Panc1 (cell line): Measurements from ENCODE around the gene LGALS3. TPM values are rescaled to one million over a fixed set of nuclear protein-coding genes. Genes with fewer than 3 reads are reported as not detected.
A peak's percentile ranks its signal among the peaks of the same experiment; 100 is the strongest.

Experiments
- ATAC-seq: fragments of 200-7000 bp; cut with Tn5 transposase; 2 replicates; pipeline ENCODE4 v1.9.1; 2020; ENCODE audit warnings: mild to moderate bottlenecking, moderate library complexity
- BruUV-seq: library from RNA; stranded (reverse); fragments of 400-500 nt; replicated peaks from 2 replicates; lab custom pipeline; 2021; lab: Mats Ljungman, UMichigan
- CTCF ChIA-PET: fragments of 300-600 bp; sonication (Branson Sonifier 250); formaldehyde crosslinking; loops from one replicate; lab custom pipeline; 2022; ENCODE audit warnings: antibody characterized with exemption; lab: Charles Lee
- POLR2A ChIA-PET: fragments of 300-600 bp; sonication (Branson Sonifier 250); formaldehyde crosslinking; loops from one replicate; lab custom pipeline; 2022; ENCODE audit warnings: antibody characterized with exemption; lab: Charles Lee
- DNase-seq: peaks from one replicate; pipeline ENCODE4 v3.0.0-alpha.2; 2010; ENCODE audit warnings: low read depth, low spot score
- H3K27ac ChIP-seq: 2 replicates; pipeline ENCODE4 v1.5.1; 2011; ENCODE audit warnings: mild to moderate bottlenecking, low read length, inconsistent platforms
- H3K27me3 ChIP-seq: fragments of 200-500 bp; sonication (Bioruptor generic); 2 replicates; pipeline ENCODE4 v1.6.0; 2014; ENCODE audit warnings: low read length, inconsistent platforms; ENCODE audit not compliant: control insufficient read depth, insufficient read depth
- H3K36me3 ChIP-seq: fragments of 200-500 bp; sonication (Bioruptor generic); 2 replicates; pipeline ENCODE4 v1.5.1; 2014; ENCODE audit warnings: inconsistent platforms, mild to moderate bottlenecking, low read length, moderate library complexity; ENCODE audit not compliant: control insufficient read depth, insufficient read depth
- H3K4me1 ChIP-seq: 2 replicates; pipeline ENCODE4 v1.5.1; 2011; ENCODE audit warnings: inconsistent platforms, mild to moderate bottlenecking, low read length, moderate library complexity; ENCODE audit not compliant: control insufficient read depth, insufficient read depth
- H3K4me3 ChIP-seq, 2 experiments: 2 replicates each; pipeline ENCODE4 v1.5.1; 2011 to 2012; ENCODE audit warnings: low read depth in 2 of 2, low read length in 2 of 2, mild to moderate bottlenecking in 2 of 2, inconsistent platforms in 1 of 2, moderate library complexity in 1 of 2
- H3K9me3 ChIP-seq: fragments of 200-500 bp; sonication (Bioruptor generic); 2 replicates; pipeline ENCODE4 v1.5.1; 2014; ENCODE audit warnings: low read depth, mild to moderate bottlenecking, inconsistent platforms, low read length, moderate library complexity; ENCODE audit not compliant: control insufficient read depth, insufficient read depth
- POLR2AphosphoS5 ChIP-seq: IDR thresholded peaks from 2 replicates; pipeline ENCODE4 v1.6.1; 2012; ENCODE audit warnings: mild to moderate bottlenecking, low read depth, low read length, moderate library complexity
- SIN3A ChIP-seq: IDR thresholded peaks from 2 replicates; pipeline ENCODE4 v1.6.1; 2012; ENCODE audit warnings: low read depth, mild to moderate bottlenecking, low read length, moderate library complexity, borderline replicate concordance; ENCODE audit not compliant: insufficient read depth
- TCF7L2 ChIP-seq: IDR thresholded peaks from 2 replicates; pipeline ENCODE4 v1.6.1; 2011; ENCODE audit warnings: mild to moderate bottlenecking, low read depth, low read length, inconsistent platforms
- in situ Hi-C: cut with HindIII; loops from 2 replicates; pipeline ENCODE4 v1.10.0; 2016; ENCODE audit warnings: low sequenced_read_pairs, low pct_unique_long_range_greater_than_20kb
- intact Hi-C: fragments of 100-400 bp; cut with micrococcal nuclease; formaldehyde crosslinking; loops from one replicate; pipeline ENCODE4 v1.10.0; 2022; ENCODE audit not compliant: unreplicated experiment
- total RNA-seq: library from RNA; stranded (reverse); gene quantifications from one replicate; pipeline ENCODE4 v1.2.1, GENCODE V29; 2021; ENCODE audit not compliant: unreplicated experiment
- TF ChIP-seq, protein P1 (sequence below): fragments of 450-650 bp; IDR thresholded peaks from 2 replicates; pipeline ENCODE4 v1.5.1; 2017; ENCODE audit warnings: mild to moderate bottlenecking
- TF ChIP-seq, protein P2 (sequence below), 2 experiments: IDR thresholded peaks; 2 replicates each; pipeline ENCODE4 v1.6.1; 2011 to 2012; ENCODE audit warnings: low read depth in 2 of 2, control low read depth in 1 of 2, low read length in 1 of 2, mild to moderate bottlenecking in 1 of 2, moderate library complexity in 1 of 2; ENCODE audit not compliant: insufficient read depth in 1 of 2

LGALS3 gene
- total RNA-seq, 1 experiment from 2014 or later: 146 TPM

DNA sequence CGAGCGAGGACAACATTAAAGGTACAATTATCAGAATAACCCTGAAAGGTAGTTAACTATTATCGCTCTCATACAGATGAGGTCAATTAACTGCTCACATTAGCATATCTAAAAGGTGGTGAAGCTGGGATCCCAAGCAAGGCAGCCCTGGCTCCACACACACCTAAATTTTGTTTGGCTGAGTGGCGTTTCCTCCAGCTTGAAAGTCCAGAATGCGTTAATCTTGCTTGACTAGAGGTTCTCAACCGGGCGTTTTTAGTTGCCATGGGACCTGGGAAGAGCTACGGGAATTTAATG lies 61.8 kb downstream of the LGALS3 start:
- Histone ChIP-seq H3K4me1 (peaks cover 10% of the 10 kb centered on the region), H3K27ac (peak overlapping the region; percentile 93), H3K27me3 (no peaks in the 10 kb centered on the region), H3K36me3 (peaks cover 6% of the 10 kb centered on the region; the same call in 1 of the 2 replicates), H3K9me3 (no peaks in the 10 kb centered on the region), H3K4me3 (peak overlapping the region; percentile 90 to 96)
- in situ Hi-C loops: no loop called here
- no peak for ATAC-seq
- TF ChIP-seq POLR2AphosphoS5 (no peak), TCF7L2 (no peak), SIN3A (no peak)
- TF ChIP-seq, protein P1, sequence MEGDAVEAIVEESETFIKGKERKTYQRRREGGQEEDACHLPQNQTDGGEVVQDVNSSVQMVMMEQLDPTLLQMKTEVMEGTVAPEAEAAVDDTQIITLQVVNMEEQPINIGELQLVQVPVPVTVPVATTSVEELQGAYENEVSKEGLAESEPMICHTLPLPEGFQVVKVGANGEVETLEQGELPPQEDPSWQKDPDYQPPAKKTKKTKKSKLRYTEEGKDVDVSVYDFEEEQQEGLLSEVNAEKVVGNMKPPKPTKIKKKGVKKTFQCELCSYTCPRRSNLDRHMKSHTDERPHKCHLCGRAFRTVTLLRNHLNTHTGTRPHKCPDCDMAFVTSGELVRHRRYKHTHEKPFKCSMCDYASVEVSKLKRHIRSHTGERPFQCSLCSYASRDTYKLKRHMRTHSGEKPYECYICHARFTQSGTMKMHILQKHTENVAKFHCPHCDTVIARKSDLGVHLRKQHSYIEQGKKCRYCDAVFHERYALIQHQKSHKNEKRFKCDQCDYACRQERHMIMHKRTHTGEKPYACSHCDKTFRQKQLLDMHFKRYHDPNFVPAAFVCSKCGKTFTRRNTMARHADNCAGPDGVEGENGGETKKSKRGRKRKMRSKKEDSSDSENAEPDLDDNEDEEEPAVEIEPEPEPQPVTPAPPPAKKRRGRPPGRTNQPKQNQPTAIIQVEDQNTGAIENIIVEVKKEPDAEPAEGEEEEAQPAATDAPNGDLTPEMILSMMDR: no peak
- TF ChIP-seq, protein P2, sequence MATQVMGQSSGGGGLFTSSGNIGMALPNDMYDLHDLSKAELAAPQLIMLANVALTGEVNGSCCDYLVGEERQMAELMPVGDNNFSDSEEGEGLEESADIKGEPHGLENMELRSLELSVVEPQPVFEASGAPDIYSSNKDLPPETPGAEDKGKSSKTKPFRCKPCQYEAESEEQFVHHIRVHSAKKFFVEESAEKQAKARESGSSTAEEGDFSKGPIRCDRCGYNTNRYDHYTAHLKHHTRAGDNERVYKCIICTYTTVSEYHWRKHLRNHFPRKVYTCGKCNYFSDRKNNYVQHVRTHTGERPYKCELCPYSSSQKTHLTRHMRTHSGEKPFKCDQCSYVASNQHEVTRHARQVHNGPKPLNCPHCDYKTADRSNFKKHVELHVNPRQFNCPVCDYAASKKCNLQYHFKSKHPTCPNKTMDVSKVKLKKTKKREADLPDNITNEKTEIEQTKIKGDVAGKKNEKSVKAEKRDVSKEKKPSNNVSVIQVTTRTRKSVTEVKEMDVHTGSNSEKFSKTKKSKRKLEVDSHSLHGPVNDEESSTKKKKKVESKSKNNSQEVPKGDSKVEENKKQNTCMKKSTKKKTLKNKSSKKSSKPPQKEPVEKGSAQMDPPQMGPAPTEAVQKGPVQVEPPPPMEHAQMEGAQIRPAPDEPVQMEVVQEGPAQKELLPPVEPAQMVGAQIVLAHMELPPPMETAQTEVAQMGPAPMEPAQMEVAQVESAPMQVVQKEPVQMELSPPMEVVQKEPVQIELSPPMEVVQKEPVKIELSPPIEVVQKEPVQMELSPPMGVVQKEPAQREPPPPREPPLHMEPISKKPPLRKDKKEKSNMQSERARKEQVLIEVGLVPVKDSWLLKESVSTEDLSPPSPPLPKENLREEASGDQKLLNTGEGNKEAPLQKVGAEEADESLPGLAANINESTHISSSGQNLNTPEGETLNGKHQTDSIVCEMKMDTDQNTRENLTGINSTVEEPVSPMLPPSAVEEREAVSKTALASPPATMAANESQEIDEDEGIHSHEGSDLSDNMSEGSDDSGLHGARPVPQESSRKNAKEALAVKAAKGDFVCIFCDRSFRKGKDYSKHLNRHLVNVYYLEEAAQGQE (IDR thresholded peaks at IDR 0.05; ENCODE audit: insufficient read depth in 1 of 2, low read depth in 2 of 2, low read length in 1 of 2): no peak
- POLR2A ChIA-PET: interaction anchor here (0.6 kb wide), 1 partner anchor 50 kb away, joined by 3 read pairs; no protein-coding TSS in a partner anchor
- intact Hi-C loops: no loop called here
- no peak for DNase-seq
- BruUV-seq: no TSS peak
- CTCF ChIA-PET: interaction anchor here (0.7 kb wide), 1 partner anchor 263 kb away, joined by 5 read pairs; no protein-coding TSS in a partner anchor

DNA sequence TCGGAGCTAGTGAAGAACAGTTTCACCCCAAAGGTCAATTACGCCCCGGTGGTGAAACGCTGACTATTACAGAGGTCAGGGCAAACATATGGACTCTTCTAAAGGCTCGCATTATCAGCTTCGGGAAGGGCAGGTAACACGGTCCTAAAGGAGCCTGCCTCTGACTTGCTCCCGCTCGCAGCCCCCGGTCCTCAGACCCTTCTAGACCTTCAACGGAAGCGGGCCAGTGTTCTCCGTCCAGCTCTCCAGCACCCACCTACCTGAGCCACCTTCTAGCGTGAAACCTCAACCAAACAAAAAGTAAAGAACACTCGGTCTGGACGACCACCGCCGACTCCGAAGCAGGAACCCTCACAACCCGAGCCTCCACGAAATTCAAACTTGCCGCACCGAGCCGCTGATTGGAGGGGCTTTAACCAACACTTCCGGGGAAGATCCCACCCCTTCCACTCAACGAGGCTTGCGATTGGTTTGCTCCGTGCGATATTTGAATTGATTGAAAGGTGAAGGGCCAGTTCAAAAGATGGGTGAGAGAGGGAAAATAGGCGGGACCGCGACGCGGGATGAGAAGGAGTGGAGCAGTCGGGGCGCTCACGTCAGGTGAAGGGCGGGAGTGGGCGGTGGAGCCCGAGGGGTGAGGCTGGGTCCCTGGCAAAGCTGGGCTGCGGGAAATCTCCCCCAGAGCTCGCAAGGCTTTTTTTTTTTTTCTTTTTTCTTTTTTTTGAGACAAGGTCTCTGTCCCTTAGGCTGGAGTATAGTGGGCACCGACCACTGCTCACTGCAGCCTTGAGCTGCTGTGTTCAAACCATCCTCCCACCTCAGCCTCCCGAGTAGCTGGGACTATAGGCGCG lies 62.4 kb downstream of the LGALS3 start, which contains the start of gene DLGAP5:
Gene DLGAP5 (minus strand): TSS at position 383 of the 851 bp plus-strand sequence. CDS start 2,406 bp downstream, outside the sequence.
- peak; percentile 98 for ATAC-seq
- ChIA-PET CTCF (interaction anchor here (0.6 to 0.7 kb wide), 2 partner anchors 31 to 262 kb away, joined by 4 to 5 read pairs; no protein-coding TSS in a partner anchor), POLR2A (interaction anchor here (0.6 kb wide), 1 partner anchor 50 kb away, joined by 3 read pairs; no protein-coding TSS in a partner anchor)
- H3K4me3 ChIP-seq: peak within 1 kb of the TSS; percentile 90 to 96
- H3K36me3 ChIP-seq: peaks cover 6% of the 10 kb centered on the region; the same call in 1 of the 2 replicates
- no peaks in the 10 kb centered on the region for H3K9me3 ChIP-seq
- H3K27ac ChIP-seq: peak within 1 kb of the TSS; percentile 93
- H3K27me3 ChIP-seq: no peaks in the 10 kb centered on the region
- in situ Hi-C loops (no loop called here), intact Hi-C loops (no loop called here)
- peak; percentile 91 for DNase-seq
- no peak for TF ChIP-seq TCF7L2
- TF ChIP-seq, protein P1: no peak
- peak; percentile 77; the same call in 1 of the 2 replicates for TF ChIP-seq POLR2AphosphoS5
- TF ChIP-seq, protein P2 (IDR thresholded peaks at IDR 0.05; ENCODE audit: insufficient read depth in 1 of 2, low read depth in 2 of 2, low read length in 1 of 2): no peak
- peak; percentile 93 for TF ChIP-seq SIN3A
- H3K4me1 ChIP-seq: peaks cover 10% of the 10 kb centered on the region
- BruUV-seq: TSS peak; percentile 95
